ENCODE data around the gene CRABP1.

DNA sequence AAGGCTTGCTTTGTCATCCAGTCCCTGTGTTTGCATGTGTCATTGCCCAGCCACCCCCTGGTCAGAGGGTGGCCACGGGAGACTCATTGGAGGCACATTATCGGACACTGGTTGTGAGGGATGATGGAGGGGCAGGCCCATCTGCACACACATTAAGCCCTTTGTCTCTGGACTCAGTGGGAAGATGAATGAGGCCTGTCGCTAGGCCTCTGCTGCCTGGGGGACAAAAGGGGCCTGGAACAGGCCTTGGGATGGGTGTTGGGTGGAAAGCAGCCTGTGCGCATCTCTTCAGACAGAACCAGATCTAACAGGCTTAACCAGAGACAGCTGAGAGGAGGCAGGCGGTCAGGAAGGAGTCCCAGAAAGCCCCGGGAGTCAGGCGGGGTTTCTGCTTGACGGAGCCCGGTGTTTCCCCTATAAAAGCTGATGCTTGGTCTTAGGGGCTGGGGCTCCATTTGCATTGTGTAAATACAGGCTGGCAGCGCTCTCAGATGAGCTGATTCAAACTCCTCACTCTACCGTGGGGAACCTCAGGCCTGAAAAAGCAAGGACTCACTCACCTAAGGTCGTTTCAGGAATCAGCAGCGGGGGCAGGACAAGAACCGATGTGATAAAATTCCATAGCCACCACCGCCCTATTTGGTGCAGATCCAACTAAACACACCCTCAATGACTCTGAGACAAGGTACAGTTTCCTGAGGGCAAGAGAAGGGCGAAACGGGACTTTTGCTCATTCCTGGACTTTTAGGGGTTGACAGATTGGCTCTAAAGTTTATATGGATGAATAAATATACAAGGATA lies 23.7 kb upstream of the CRABP1 start:
- TF ChIP-seq CTCF (IDR thresholded peaks at IDR 0.05) = no peak
- TF ChIP-seq POLR2A (IDR thresholded peaks at IDR 0.05) = no peak

All from gastroesophageal sphincter (tissue), 3 donors.